ENCODE results near the gene USP4.
A peak's percentile ranks its signal among the peaks of the same experiment; 100 is the strongest.

The USP4 gene

GRCh38 chr3:49298511-49298910 lies 41.3 kb downstream of the USP4 start:
- TF ChIP-seq, protein P1, sequence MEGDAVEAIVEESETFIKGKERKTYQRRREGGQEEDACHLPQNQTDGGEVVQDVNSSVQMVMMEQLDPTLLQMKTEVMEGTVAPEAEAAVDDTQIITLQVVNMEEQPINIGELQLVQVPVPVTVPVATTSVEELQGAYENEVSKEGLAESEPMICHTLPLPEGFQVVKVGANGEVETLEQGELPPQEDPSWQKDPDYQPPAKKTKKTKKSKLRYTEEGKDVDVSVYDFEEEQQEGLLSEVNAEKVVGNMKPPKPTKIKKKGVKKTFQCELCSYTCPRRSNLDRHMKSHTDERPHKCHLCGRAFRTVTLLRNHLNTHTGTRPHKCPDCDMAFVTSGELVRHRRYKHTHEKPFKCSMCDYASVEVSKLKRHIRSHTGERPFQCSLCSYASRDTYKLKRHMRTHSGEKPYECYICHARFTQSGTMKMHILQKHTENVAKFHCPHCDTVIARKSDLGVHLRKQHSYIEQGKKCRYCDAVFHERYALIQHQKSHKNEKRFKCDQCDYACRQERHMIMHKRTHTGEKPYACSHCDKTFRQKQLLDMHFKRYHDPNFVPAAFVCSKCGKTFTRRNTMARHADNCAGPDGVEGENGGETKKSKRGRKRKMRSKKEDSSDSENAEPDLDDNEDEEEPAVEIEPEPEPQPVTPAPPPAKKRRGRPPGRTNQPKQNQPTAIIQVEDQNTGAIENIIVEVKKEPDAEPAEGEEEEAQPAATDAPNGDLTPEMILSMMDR (IDR thresholded peaks at IDR 0.05; ENCODE audit: low read depth, low read length, missing control alignments), result no peak
- in situ Hi-C loops (cut with HindIII; ENCODE audit: low sequenced_read_pairs), result no loop called here
- H3K4me3 ChIP-seq (ENCODE audit: low read depth, low read length), result no peak overlapping the region
- no peak for DNase-seq (ENCODE audit: low read depth)

DNA sequence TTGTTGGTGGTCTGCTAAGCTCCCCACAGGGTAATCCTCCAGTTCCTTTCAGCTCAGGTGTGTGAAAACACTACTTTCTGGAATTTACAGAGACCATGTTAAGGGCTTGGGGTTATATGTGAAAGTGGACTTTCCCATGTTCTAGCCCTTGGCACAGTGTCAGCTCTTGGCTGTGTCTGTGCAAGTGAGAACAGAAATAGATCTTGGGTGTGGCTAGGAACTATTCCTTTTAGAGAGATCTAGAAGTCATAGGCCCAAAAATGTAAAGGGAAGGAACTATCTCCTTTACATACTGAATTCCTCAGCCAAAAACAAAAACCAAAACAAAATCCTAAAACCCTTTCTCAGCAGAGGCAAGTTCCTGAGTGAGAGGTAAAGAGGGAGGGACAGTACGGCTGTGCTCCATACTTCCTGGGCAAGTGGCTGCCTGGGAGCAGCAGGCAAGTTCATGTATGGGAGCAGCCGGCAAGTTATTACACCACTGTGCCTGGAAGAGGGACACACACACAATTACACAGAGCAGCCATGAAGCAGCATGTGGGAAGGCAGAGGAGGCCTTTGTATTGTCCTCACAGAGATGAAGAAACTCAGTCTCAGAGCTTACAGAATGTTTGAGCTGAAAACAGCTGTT lies 43.0 kb downstream of the USP4 start:
- DNase-seq (ENCODE audit: low read depth), result no peak
- in situ Hi-C loops (cut with HindIII; ENCODE audit: low sequenced_read_pairs), result no loop called here
- no peak overlapping the region for H3K4me3 ChIP-seq (ENCODE audit: low read depth, low read length)

DNA sequence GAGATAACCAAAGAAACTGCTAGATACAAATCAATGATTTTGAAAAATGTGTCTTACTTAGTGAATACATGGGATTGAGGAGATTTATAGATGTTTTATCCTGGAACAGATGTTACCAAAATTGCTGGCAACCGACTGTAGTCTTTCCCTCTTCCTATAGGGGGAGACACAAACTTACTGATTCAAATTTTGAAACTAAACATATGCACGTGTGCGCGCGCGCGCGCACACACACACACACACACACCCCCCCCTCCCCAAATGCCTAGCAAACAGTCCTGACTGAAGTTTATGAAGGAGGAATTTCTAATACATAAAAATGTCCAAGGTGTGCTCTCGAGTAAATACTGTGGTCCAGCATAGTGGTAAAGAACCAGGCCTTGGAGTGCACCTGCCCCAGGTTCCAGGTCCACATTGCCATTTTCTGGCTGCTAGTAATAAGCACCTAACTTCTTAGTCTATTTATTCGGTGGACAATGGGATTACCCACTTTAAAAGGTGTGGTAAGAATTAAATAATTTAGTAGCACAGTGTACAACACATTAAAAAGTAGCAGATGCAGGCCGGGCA lies 44.3 kb downstream of the USP4 start:
- in situ Hi-C loops (cut with HindIII; ENCODE audit: low sequenced_read_pairs), result no loop called here
- H3K4me3 ChIP-seq (ENCODE audit: low read depth, low read length), result no peak overlapping the region
- peak; percentile 15 for DNase-seq (ENCODE audit: low read depth)
- TF ChIP-seq, protein P1 (IDR thresholded peaks at IDR 0.05; ENCODE audit: low read depth, low read length, missing control alignments), result peak; percentile 57

More for the DNA sequence above, 43.0 kb downstream of the USP4 start:
- TF ChIP-seq, protein P1 (IDR thresholded peaks at IDR 0.05; ENCODE audit: low read depth, low read length, missing control alignments), result no peak

GRCh38 chr3:49294343-49294742 lies 45.5 kb downstream of the USP4 start:
- TF ChIP-seq, protein P1 (IDR thresholded peaks at IDR 0.05; ENCODE audit: low read depth, low read length, missing control alignments), result no peak
- H3K4me3 ChIP-seq (ENCODE audit: low read depth, low read length), result no peak overlapping the region
- no peak for DNase-seq (ENCODE audit: low read depth)
- in situ Hi-C loops (cut with HindIII; ENCODE audit: low sequenced_read_pairs), result no loop called here

GRCh38 chr3:49283997-49284396 lies 55.9 kb downstream of the USP4 start:
- TF ChIP-seq, protein P1 (IDR thresholded peaks at IDR 0.05; ENCODE audit: low read depth, low read length, missing control alignments), result no peak
- no peak for DNase-seq (ENCODE audit: low read depth)
- no peak overlapping the region for H3K4me3 ChIP-seq (ENCODE audit: low read depth, low read length)
- in situ Hi-C loops (cut with HindIII; ENCODE audit: low sequenced_read_pairs), result no loop called here

DNA sequence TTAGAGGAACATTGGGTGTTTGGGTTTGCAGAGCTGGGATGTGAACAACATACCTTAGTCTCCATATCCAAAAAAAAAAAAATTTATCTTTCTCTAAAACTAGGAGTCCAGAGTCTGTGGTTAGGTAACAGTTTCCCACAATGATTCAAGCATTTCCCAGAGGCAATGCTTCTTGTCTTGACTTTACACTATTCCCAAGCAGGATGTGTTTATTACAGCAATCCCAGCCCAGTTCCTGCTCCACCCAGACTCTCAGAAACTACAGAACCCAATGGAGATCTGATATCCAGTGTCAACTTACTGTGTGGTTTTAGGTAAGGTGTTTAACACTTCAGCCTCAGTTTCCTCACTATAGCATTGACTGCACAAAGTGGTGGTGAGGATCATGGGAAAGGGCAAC lies 60.5 kb downstream of the USP4 start:
- no peak overlapping the region for H3K4me3 ChIP-seq (ENCODE audit: low read depth, low read length)
- no peak for DNase-seq (ENCODE audit: low read depth)
- TF ChIP-seq, protein P1 (IDR thresholded peaks at IDR 0.05; ENCODE audit: low read depth, low read length, missing control alignments), result no peak
- in situ Hi-C loops (cut with HindIII; ENCODE audit: low sequenced_read_pairs), result no loop called here

Measured in astrocyte of the cerebellum (primary cell).